GM21529 (cell line): ENCODE data around the gene STRN3.

Source experiments
- ATAC-seq: cut with Tn5 transposase; IDR thresholded peaks from one replicate; pipeline ENCODE4 v1.9.1; 2021; ENCODE audit not compliant: unreplicated experiment

Gene STRN3

GRCh38 chr14:31001339-31001658 lies 24.9 kb downstream of the STRN3 start:
- ATAC-seq: no peak

- ATAC-seq: no peak
These were observed 25.4 kb downstream of the STRN3 start for GRCh38 chr14:31000629-31001338.

GRCh38 chr14:30999038-30999773 lies 27.0 kb downstream of the STRN3 start:
- ATAC-seq: no peak

- ATAC-seq: no peak
These were observed 28.0 kb downstream of the STRN3 start for GRCh38 chr14:30998100-30998706.

GRCh38 chr14:30996892-30997659 lies 29.1 kb downstream of the STRN3 start:
- no peak for ATAC-seq

GRCh38 chr14:30995689-30996088 lies 30.5 kb downstream of the STRN3 start:
- ATAC-seq: no peak

GRCh38 chr14:30994681-30995620 lies 31.2 kb downstream of the STRN3 start:
- peak; percentile 60 for ATAC-seq

- no peak for ATAC-seq
These were observed 33.1 kb downstream of the STRN3 start for GRCh38 chr14:30993071-30993470.

GRCh38 chr14:30991408-30991807 lies 34.8 kb downstream of the STRN3 start:
- no peak for ATAC-seq

- ATAC-seq: no peak
These were observed 35.4 kb downstream of the STRN3 start for GRCh38 chr14:30990770-30991169.

GRCh38 chr14:30988509-30988908 lies 37.7 kb downstream of the STRN3 start:
- ATAC-seq: no peak

- ATAC-seq: no peak
These were observed 40.4 kb downstream of the STRN3 start for GRCh38 chr14:30985796-30986195.

GRCh38 chr14:30983858-30984257 lies 42.3 kb downstream of the STRN3 start:
- ATAC-seq: no peak

- ATAC-seq: no peak
These were observed 43.6 kb downstream of the STRN3 start for GRCh38 chr14:30982533-30982932.

GRCh38 chr14:30980980-30981379 lies 45.2 kb downstream of the STRN3 start:
- ATAC-seq: no peak

GRCh38 chr14:30980106-30980704 lies 46.0 kb downstream of the STRN3 start:
- ATAC-seq: peak; percentile 45

GRCh38 chr14:30977752-30978151 lies 48.4 kb downstream of the STRN3 start:
- no peak for ATAC-seq

GRCh38 chr14:30974628-30975027 lies 51.6 kb downstream of the STRN3 start:
- ATAC-seq: no peak

- ATAC-seq: no peak
These were observed 53.1 kb downstream of the STRN3 start for GRCh38 chr14:30972882-30973582.
